Hypothalamus (tissue), 51 donors: ENCODE results near the gene PRSS53.

Source experiments
- DNase-seq, 51 donors: peaks; one replicate each; lab custom pipeline; 2025; lab: John Stamatoyannopoulos, UW

PRSS53 gene

DNA sequence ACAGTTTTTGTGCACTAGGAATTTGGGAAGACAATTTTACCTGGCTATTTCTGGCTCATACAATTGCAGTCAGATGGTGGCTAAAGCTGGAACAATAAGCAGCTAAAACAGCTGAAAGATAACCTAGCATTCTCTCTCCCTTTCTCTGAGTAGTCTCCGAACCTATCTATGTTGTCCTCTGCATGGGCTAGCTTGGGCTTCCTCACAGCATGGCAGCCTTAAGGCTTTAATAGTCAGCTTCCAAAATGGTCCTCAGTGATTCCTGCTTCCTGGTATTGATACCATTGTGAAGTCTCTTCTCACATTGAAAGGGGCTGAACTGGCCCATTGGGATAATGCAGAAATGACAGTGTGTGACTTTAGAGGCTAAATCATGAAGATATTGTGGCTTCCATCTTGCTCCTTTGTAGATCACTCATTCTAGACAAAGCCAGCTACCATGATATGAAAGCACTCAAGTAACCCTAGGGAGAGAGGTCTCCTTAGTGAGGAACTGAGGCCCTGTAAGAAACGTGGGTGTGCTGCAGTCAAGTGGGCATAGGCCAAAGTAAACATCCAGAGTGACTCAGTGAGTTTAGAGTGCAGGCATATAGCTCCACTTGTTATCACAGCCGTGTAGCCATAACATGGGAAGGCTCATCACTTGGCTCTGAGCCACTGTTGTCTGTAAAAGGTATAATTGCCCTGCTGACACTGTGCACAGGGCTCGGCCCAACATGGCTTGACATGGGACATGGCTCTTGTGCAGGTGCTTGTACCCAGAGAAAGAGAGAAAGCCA, 11.3 kb upstream of the PRSS53 start:
- no peak for DNase-seq

DNA sequence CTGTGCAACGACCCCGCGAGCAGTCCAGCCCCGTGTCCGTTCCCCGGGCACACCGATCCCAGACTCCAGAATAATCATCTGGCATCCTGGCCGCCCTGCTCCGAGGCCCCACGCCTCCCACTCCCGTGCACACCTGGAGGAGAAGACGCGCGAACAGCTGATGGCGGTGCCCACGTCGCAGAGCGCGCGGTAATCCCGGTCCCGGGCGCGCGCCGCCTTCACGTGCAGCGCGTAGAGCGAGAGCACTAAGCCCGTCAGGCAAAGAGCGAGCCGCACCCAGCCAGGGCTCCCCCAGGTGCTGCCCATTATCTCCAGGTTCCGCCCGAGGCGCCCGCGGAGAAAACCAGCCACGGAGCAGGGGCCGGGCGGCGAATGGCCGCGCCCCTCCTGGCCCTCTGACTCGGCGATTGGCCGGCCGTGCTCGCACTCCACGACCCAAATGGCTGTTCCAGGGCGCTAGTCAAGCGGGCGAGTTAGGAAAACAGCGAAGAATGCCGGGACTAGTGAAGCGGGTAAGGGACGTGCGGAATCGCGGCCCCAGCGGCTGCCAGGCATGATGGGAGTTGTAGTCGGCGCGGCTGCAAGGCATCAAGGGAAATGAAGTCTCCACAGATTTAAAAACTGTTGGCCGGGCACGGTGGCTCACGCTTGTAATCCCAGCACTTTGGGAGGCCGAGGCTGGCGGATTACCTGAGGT, 5.8 kb upstream of the PRSS53 start, which contains the start of gene VKORC1:
VKORC1 (minus strand) TSS at position 374 of the 697 bp plus-strand sequence; CDS start at position 306, 68 bp downstream.
- peak; percentile 39 to 96 (median 87) for DNase-seq

- DNase-seq = peak in 9 of 51 donors; percentile 23 to 45 (median 30)
Measured at GRCh38 chr16:31094088-31094423, 5.3 kb upstream of the PRSS53 start.

DNA sequence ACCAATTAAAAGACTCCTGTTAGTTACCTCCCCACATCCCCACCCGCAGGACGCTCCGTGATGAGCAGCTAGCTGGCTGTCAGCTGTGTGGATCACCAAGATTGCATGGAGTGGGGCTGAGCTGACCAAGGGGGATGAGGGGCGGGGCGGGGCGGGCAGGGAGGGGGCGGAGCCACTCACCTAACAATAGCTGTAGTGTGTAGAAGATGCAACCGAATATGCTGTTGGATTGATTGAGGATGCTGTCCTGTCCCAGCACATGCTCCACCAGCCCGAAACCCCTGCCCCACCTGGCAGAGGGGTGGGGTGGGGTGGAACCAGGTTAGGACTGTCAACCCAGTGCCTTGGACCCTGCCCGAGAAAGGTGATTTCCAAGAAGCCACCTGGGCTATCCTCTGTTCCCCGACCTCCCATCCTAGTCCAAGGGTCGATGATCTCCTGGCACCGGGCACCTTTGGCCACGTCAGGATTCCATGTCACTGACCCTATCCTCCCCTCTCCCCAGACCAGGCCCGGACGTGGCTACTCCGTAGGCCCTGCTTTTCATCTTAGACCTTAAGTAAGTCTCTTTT, 4.5 kb upstream of the PRSS53 start:
- peak in 37 of 51 donors; percentile 6 to 74 (median 44) for DNase-seq

- peak in 1 of 51 donors; percentile 31 for DNase-seq
Measured at GRCh38 chr16:31092330-31092729, 3.6 kb upstream of the PRSS53 start.

- DNase-seq = no peak
Measured at GRCh38 chr16:31090540-31090939, 1.8 kb upstream of the PRSS53 start.

- no peak for DNase-seq
Measured at GRCh38 chr16:31089199-31089598, 456 bp upstream of the PRSS53 start.

- DNase-seq = no peak
Measured at GRCh38 chr16:31087971-31088370, 772 bp downstream of the PRSS53 start.

- DNase-seq = no peak
Measured at GRCh38 chr16:31087481-31087880, 1.3 kb downstream of the PRSS53 start.

DNA sequence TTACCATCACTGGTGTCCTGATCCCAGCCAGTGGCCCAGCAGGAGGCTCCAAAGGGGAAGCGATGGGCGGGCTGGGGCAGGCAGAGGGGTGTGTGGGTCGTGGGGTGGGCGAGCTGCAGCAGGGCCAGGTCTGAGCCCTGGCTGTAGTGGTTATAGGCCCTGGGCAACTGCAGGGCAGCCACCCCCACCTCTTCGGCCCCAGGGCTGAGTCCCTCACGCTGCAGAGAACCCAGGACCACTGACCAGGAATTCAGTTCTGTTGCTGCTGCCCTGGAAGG, 2.2 kb downstream of the PRSS53 start:
- no peak for DNase-seq

DNA sequence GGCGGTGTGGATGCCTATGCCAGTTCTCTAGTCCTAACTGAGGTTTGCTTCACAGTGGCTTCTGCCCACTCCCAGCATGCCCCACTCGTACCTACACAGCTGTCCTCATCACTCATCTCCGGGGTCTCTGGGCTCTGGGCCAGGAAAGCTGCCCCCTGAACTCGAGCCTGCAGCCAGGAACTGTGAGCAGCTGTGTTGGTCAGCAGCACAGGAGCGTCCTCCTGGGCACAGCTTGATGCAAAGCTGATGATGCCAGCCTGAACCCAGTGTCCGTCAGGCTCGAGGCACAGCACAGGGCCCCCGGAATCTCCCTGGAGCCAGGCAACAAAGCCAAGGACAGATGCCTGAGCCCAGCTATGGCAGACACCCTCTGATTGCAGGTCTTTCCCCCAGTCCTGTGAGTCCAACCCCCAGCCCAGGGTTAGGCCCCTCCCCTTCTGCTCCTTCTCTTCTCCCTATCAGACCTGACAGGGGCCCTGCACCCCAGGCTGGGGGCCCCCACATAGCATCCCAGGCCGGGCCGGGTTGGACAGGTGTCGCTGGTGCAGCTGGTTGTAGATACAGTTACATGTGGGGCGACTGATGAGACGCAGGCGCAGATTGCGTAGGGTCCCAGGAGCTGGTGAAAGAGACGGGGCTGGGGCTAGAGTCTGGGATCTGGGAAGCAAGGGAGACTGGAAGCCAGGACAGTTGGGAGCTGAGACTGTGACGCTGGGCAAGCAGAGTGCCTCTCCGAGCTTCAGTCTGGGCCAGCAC, 2.7 kb downstream of the PRSS53 start:
- DNase-seq = no peak

DNA sequence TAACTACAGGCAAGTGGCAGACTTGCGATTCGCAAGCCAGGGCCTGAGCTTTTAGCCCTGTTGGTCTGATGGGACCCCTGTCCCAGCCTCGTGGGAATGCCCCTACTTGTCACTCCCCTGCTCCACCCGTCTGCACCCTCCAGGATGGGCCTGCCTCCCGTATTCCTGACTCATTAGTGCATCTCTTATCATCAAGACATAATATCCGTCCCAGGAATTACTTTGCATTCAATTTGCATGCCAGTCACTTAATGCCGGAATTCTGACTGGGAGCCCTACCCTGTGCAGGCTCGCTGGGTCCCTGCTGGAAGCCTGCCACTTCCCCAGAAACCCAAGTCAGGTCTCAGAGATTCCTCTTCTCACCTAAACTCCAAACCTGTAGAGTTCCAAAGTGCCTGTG, 3.3 kb downstream of the PRSS53 start:
- no peak for DNase-seq

DNA sequence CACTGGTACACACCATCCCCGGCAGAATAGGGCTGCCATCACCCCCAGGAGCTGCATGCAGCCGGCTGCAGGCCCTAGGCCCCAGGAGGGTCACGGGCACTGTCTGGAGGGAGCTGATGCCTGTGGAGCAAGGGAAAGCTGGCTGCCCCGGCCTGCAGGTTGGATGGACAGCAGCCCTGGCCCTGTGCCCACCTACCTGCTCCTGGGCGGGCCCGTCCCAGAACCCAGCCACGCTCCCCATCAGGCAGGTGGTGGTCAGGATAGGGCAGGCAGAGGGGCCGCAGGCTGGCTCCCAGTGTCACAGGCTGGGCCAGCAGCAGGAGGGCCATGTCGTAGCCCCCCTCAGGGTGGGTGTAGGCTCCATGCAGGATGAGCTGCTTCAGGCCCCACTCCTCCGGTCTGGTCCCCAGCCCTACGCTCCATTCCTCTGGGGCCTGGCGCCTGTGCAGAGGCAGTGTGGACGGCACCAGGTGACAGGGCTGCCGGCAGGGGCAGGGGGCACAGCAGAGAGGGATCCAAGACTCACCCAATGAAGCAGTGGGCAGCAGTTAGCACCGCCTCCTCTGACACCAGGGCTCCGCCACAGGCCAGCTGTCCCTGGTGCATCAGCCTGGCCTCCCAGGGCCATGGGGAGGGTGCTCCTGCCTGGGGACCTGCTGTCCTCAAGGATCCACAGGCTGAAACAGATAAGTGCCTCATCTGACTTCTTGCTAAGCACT, 4.0 kb downstream of the PRSS53 start:
- no peak for DNase-seq

DNA sequence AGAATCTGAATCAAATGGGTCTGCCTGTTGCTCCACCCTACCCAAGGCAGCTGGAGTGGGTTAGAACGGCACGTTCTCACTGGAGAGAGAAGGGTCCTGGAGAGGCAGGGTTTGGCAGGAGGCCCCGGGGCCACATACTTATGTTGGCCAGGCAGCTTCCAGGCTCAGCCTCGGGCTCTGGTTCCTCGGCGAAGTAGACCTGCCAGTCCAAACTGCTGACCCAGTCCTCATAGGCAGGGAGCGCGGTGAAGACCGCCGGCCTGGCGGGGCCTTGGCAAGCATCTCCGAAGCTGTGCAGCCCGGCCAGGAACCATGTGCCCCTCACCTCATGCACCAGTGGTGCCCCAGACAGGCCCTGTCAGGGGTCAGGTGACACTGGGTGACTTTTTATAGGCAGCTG, 4.8 kb downstream of the PRSS53 start:
- no peak for DNase-seq

DNA sequence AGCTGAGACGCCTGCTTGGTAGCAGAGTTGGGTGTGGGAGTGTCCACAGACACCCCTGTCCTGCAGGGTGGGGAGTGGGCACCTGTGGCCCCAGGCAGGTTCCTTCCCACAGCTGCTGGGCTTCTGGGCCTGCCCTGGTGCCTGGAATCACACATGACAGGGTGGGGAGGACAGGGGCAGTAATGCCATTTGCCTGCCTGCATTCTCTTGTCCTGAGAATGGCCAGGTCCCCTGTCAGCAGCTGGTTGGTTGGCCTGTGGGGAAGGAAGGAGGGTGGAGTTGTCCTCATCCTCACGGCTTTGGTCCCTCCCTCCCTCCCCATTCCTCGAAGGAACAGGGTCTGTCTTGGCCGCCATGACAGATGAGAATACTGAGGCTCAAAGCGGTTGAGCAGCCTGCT, 5.2 kb downstream of the PRSS53 start:
- no peak for DNase-seq

GRCh38 chr16:31083081-31083480, 5.7 kb downstream of the PRSS53 start:
- DNase-seq = no peak

DNA sequence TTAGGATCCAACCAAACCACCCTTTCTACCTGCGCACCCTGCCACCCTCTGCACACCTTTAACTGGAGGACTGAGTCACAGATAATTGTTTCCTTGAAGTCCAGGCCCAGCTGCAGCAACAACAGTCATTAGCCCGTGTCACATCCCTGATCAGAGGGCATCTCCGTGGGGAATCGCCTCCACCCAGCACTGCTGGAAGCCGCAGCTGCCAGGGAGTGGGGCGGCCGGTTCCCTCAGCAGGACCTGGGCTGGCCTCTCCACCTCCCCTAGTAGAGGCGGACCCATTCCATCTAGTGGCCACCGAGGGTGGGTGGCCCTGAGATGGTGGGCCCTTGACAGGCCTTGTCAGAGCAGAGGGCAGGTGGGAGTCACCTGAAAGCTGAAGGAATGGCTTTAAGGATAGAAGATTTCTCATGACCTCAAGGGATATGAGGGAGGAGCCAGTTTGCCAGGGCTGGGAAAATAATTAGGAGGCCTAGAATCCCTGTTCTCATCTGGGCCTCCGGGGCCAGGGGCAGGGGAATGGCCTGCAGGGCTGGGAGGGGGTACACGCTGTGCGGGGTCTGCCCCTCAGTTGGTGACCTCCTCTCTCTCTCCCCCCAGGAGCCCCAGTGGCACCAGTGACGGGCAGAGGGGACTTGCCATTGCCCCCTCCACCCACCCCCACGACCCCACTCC, 6.2 kb downstream of the PRSS53 start:
- no peak for DNase-seq

GRCh38 chr16:31081428-31082351, 7.1 kb downstream of the PRSS53 start:
- DNase-seq = peak in 28 of 51 donors; percentile 4 to 71 (median 36)
